Endodermal cell (in vitro differentiated cells): ENCODE results near the gene NPBWR2. TPM values are rescaled to one million over a fixed set of nuclear protein-coding genes. Genes with fewer than 3 reads are reported as not detected.

Experiments used
- DNase-seq: peaks from one replicate; pipeline ENCODE4 v3.0.0-alpha.2; 2017
- H3K27ac ChIP-seq: 2 replicates; pipeline ENCODE4 v1.5.1; 2013; ENCODE audit warnings: mild to moderate bottlenecking, low read depth, low read length, moderate library complexity
- H3K27me3 ChIP-seq: 2 replicates; pipeline ENCODE4 v1.6.1; 2013; ENCODE audit warnings: mild to moderate bottlenecking, low read length, moderate library complexity; ENCODE audit not compliant: insufficient read depth, control insufficient read depth, poor library complexity, severe bottlenecking
- H3K36me3 ChIP-seq: 2 replicates; pipeline ENCODE4 v1.7.0; 2013; ENCODE audit warnings: mild to moderate bottlenecking, low read length, moderate library complexity; ENCODE audit not compliant: control insufficient read depth, insufficient read depth
- H3K4me1 ChIP-seq: one replicate; pipeline ENCODE4 v1.7.0; 2013; ENCODE audit warnings: low read length; ENCODE audit not compliant: control insufficient read depth, insufficient read depth
- H3K4me3 ChIP-seq: 2 replicates; pipeline ENCODE4 v1.5.1; 2013; ENCODE audit warnings: mild to moderate bottlenecking, low read length, moderate library complexity
- H3K9ac ChIP-seq: 2 replicates; pipeline ENCODE4 v1.6.1; 2013; ENCODE audit warnings: mild to moderate bottlenecking, low read length, moderate library complexity; ENCODE audit not compliant: poor library complexity, severe bottlenecking; ENCODE audit errors: extremely low read depth
- H3K9me3 ChIP-seq: 2 replicates; pipeline ENCODE4 v1.6.1; 2013; ENCODE audit warnings: mild to moderate bottlenecking, low read length, moderate library complexity; ENCODE audit not compliant: control insufficient read depth
- H3K27ac Mint-ChIP-seq: 2 replicates; pipeline ENCODE4 v1.8.0; 2020; ENCODE audit warnings: mixed read lengths
- H3K27me3 Mint-ChIP-seq: 2 replicates; pipeline ENCODE4 v1.8.0; 2021; ENCODE audit warnings: mild to moderate bottlenecking, mixed read lengths; ENCODE audit not compliant: insufficient read depth
- H3K36me3 Mint-ChIP-seq: 2 replicates; pipeline ENCODE4 v1.8.0; 2020; ENCODE audit warnings: low read depth, mixed read lengths
- H3K4me1 Mint-ChIP-seq: 2 replicates; pipeline ENCODE4 v1.8.0; 2020; ENCODE audit warnings: mixed read lengths
- H3K4me3 Mint-ChIP-seq: 2 replicates; pipeline ENCODE4 v1.8.0; 2020; ENCODE audit warnings: mild to moderate bottlenecking, moderate library complexity, mixed read lengths
- H3K9me3 Mint-ChIP-seq: 2 replicates; pipeline ENCODE4 v1.8.0; 2020; ENCODE audit warnings: mild to moderate bottlenecking, mixed read lengths
- CTCF ChIP-seq: fragments of 200-600 bp; sonication (generic); conservative IDR thresholded peaks from 2 replicates; pipeline ENCODE4 v1.5.0; 2021; ENCODE audit warnings: antibody characterized with exemption, mild to moderate bottlenecking
- WGBS, 2 experiments: methylation state at CpG; one replicate each; pipeline versions ENCODE4 v1.1.5 to v1.1.7; 2013; ENCODE audit warnings: missing lambda C conversion rate in 2 of 2, mixed read lengths in 1 of 2; ENCODE audit not compliant: insufficient coverage in 1 of 2, insufficient read length in 1 of 2; 5-methylcytosine and 5-hydroxymethylcytosine counted together
- total RNA-seq, 2 donors: library from RNA; stranded (reverse); fragmentation: NEBNext Ultra II Directional in 1 of 2; extraction: Animal tissue kit (Norgen Biotek cat#: 25700) in 1 of 2; gene quantifications; 2 replicates in 1 of 2; 3 replicates in 1 of 2; pipeline ENCODE4 v1.2.1, GENCODE V29; 2021

Gene NPBWR2
- total RNA-seq, 2 donors from 2014 or later: not detected

- H3K27me3 ChIP-seq: peaks cover 33% of the 10 kb centered on the region
- no peaks in the 10 kb centered on the region for H3K4me1 Mint-ChIP-seq
- no peaks in the 10 kb centered on the region for H3K36me3 ChIP-seq
- H3K9ac ChIP-seq: no peak overlapping the region
- no peak overlapping the region for H3K4me3 ChIP-seq
- no peak for TF ChIP-seq CTCF
- no peak overlapping the region for H3K27ac Mint-ChIP-seq
- DNase-seq: peak; percentile 71
- H3K4me3 Mint-ChIP-seq: no peak overlapping the region
- no peaks in the 10 kb centered on the region for H3K36me3 Mint-ChIP-seq
- H3K27ac ChIP-seq: no peak overlapping the region
- WGBS, 2 experiments: 78 to 86% methylated on average over 10 to 20 of the region's 20 CpGs
- no peaks in the 10 kb centered on the region for H3K9me3 ChIP-seq
- peaks cover 28% of the 10 kb centered on the region for H3K27me3 Mint-ChIP-seq
- no peaks in the 10 kb centered on the region for H3K4me1 ChIP-seq
- no peaks in the 10 kb centered on the region for H3K9me3 Mint-ChIP-seq
These were observed 3.3 kb downstream of the NPBWR2 start for GRCh38 chr20:64103871-64104666.

- peak; percentile 84 for DNase-seq
- 40 to 45% methylated on average over 18 to 27 of the region's 30 CpGs for WGBS, 2 experiments
- H3K36me3 ChIP-seq: no peaks in the 10 kb centered on the region
These were observed 4.6 kb downstream of the NPBWR2 start for GRCh38 chr20:64102647-64103354.

More at GRCh38 chr20:64102647-64103354, 4.6 kb downstream of the NPBWR2 start:
- Histone ChIP-seq H3K27ac (no peak overlapping the region), H3K9ac (peak overlapping the region; percentile 20), H3K4me1 (no peaks in the 10 kb centered on the region), H3K27me3 (peaks cover 33% of the 10 kb centered on the region), H3K9me3 (no peaks in the 10 kb centered on the region), H3K4me3 (peak overlapping the region; percentile 77)
- Mint-ChIP-seq H3K27me3 (peaks cover 28% of the 10 kb centered on the region), H3K9me3 (no peaks in the 10 kb centered on the region), H3K27ac (no peak overlapping the region), H3K36me3 (no peaks in the 10 kb centered on the region), H3K4me1 (no peaks in the 10 kb centered on the region), H3K4me3 (peak overlapping the region; percentile 63)
- no peak for TF ChIP-seq CTCF
